Measurements from ENCODE around the gene SS18.
A peak's percentile ranks its signal among the peaks of the same experiment; 100 is the strongest.
"Not testable (repeated sequence)": the region's sequence is repeated elsewhere in the genome, so short reads cannot be mapped to it uniquely, and the experiment has no call there.

The SS18 gene, protein sequence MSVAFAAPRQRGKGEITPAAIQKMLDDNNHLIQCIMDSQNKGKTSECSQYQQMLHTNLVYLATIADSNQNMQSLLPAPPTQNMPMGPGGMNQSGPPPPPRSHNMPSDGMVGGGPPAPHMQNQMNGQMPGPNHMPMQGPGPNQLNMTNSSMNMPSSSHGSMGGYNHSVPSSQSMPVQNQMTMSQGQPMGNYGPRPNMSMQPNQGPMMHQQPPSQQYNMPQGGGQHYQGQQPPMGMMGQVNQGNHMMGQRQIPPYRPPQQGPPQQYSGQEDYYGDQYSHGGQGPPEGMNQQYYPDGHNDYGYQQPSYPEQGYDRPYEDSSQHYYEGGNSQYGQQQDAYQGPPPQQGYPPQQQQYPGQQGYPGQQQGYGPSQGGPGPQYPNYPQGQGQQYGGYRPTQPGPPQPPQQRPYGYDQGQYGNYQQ

DNA sequence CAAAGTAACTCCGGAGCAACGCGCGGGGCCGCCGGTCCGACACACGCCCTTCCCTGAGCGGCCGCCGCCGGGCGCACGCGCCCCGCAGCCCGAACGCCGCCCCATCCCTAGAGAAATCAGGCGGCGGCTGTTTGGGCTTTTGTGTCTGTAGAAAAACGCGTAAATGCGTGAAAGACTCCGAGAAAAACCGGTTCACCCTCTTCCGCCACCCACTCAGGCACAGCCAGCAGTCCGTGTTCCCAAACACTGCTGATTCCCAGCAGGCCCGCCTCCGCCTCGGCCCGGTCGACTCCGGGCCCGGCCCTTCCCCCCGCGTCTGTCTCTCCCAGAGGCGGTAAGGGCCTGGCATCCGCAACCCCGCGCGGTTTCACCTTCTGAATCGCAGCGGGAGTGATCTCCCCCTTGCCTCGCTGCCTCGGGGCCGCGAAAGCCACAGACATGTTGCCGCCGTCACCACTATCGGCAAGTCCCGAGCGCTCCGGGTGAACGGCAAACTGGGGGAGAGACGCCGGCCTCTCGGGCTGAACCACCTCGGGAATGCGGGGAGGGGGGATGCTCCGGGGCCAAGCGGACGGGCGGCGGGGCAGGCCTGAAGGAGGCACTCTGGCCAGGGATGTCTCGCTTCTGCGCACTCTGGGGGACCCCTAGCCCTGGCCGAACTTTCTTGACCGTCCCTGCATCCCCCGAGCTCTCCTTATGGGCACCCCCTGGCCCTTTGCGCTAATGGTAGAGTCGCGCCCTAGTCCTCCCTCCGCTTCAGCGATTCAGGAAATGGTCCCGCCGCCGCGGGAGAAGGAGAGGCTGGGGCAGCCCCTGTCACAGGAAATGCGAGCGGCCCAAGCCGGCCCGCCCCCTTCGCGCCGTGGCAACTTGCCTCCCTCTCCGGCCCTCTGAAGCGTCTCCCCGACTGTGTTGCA, at the start of gene SS18:
TSS of gene SS18 (minus strand) at position 484 of the 917 bp plus-strand sequence. CDS start at position 440, 44 bp downstream.
- DNase-seq (ENCODE audit: low read depth in 1 of 2, low spot score in 1 of 2), result peak; percentile 80 to 81

DNA sequence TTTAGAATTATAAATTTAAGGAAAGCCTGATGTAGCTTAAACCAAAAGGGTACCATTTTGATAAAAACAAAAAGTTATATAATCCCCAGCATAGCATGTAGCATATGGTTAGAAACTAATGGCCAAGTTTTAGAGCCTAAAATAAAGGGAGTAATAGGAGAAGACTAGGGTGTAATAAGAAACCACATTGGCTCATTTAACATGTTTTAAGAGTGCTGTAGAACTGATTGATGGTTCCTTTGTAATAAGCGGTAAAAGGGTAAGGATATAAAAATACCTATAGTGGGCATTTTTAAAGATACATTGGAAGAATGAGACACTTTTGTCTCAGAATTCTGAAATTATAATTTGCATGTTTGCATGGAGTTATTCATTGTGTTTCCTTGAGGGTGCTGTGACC, 45.1 kb upstream of the SS18 start:
- DNase-seq (ENCODE audit: low read depth in 1 of 2, low spot score in 1 of 2), result no peak

GRCh38 chr18:26134107-26134506, 43.7 kb upstream of the SS18 start:
- DNase-seq (ENCODE audit: low read depth in 1 of 2, low spot score in 1 of 2), result no peak

- peak; percentile 8 to 26 for DNase-seq (ENCODE audit: low read depth in 1 of 2, low spot score in 1 of 2)
Measured at GRCh38 chr18:26133652-26134051, 43.2 kb upstream of the SS18 start, which contains the start of gene PSMA8. TSS of gene PSMA8 (plus strand) at chr18:26133869. CDS start at chr18:26133966, 97 bp downstream.

- DNase-seq (ENCODE audit: low read depth in 1 of 2, low spot score in 1 of 2), result not testable (repeated sequence)
Measured at GRCh38 chr18:26128192-26128591, 37.8 kb upstream of the SS18 start.

DNA sequence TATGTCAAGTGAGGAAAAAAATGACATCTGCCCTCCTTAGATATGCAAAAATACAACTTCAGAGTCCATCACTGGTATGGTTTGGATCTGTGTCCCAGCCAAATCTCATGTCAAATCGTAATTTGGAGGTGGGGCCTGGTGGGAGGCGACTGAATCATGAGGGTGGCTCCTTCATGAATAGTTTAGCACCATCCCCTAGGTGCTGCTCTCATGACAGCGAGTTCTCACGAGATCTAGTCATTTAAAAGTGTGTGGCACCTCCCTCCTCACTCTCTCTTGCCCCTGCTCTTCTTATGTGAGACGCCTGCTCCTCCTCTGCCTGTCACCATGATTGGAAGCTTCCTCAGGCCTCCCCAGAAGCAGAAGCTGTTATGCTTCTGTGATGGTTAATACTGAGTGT, 37.4 kb upstream of the SS18 start:
- DNase-seq (ENCODE audit: low read depth in 1 of 2, low spot score in 1 of 2), result no peak

DNA sequence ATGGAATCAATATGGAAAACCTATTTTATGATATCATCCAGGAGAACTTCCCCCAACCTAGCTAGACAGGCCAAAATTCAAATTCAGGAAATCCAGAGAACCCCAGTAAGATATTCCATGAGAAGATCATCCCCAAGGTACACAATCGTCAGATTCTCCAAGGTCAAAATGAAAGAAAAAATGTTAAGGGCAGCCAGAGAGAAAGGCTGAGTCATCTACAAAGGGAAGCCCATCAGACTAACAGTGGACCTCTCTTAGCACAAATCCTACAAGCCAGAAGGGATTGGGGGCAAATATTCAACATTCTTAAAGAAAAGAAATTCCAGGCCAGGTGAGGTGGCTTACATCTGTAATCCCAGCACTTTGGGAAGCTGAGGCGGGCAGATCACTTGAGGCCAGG, 31.6 kb upstream of the SS18 start:
- DNase-seq (ENCODE audit: low read depth in 1 of 2, low spot score in 1 of 2), result not testable (repeated sequence)

DNA sequence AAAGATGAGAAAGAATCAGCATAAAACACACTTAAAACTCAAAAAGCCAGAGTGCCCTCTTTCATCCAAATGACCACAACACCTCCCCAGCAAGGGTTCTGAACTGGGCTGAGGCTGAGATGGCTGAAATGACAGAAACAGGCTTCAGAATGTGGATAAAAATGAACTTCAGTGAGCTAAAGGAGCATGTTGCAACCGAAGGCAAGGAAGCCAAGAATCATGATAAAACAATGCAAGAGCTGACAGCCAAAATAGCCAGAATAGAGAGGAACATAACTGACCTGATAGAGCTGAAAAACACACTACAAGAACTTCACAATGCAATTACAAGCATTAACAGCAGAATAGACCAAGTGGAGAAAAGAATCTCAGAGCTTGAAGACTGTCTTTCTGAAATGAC, 31.1 kb upstream of the SS18 start:
- DNase-seq (ENCODE audit: low read depth in 1 of 2, low spot score in 1 of 2), result no peak

- DNase-seq (ENCODE audit: low read depth in 1 of 2, low spot score in 1 of 2), result no peak
Measured at GRCh38 chr18:26119246-26119645, 28.8 kb upstream of the SS18 start.

DNA sequence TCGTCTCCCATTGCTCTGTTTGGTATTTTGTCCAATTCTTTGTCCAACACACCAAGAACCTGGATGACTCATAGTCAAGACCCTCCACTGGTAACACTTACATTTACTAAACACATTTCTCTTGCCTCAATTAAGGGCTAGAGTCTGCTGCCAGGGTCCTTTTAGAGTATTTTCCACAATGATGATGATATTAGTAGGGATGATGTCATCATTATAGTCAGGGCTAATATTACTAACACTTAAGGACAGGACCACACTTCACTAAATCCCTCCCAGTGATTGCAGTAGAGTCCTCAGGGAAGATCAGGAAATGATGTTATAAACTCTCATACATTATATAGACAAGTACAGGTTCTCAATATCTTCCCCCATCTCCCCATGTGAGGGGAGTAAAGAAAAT, 13.6 kb upstream of the SS18 start:
- DNase-seq (ENCODE audit: low read depth in 1 of 2, low spot score in 1 of 2), result no peak

GRCh38 chr18:26103579-26103978, 13.2 kb upstream of the SS18 start:
- DNase-seq (ENCODE audit: low read depth in 1 of 2, low spot score in 1 of 2), result no peak

DNA sequence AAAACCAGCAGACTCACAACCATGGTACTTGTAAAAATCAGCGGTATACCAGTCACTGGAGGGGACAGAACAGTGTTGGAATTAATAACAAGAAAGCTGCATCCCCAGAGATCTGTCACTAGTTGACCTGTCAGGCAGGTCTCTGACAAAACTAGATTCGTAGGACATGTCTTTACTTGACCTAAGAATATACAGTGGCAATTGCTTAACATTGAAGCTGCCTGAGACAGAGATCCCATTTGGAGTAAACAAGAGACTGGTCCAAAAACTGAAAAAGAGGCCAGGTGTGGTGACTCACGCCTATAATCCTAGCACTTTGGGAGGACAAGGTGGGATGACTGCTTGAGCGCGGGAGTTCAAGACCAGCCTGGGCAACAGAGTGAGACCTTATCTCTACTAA, 7.2 kb upstream of the SS18 start:
- no peak for DNase-seq (ENCODE audit: low read depth in 1 of 2, low spot score in 1 of 2)

- no peak for DNase-seq (ENCODE audit: low read depth in 1 of 2, low spot score in 1 of 2)
Measured at GRCh38 chr18:26096852-26097251, 6.4 kb upstream of the SS18 start.

GRCh38 chr18:26091047-26091630, 726 bp upstream of the SS18 start:
- DNase-seq (ENCODE audit: low read depth in 1 of 2, low spot score in 1 of 2), result no peak

GRCh38 chr18:26089293-26090129, 902 bp downstream of the SS18 start:
- no peak for DNase-seq (ENCODE audit: low read depth in 1 of 2, low spot score in 1 of 2)

GRCh38 chr18:26088487-26088886, 1.9 kb downstream of the SS18 start:
- DNase-seq (ENCODE audit: low read depth in 1 of 2, low spot score in 1 of 2), result no peak

- DNase-seq (ENCODE audit: low read depth in 1 of 2, low spot score in 1 of 2), result no peak
Measured at GRCh38 chr18:26086959-26087358, 3.5 kb downstream of the SS18 start.

DNA sequence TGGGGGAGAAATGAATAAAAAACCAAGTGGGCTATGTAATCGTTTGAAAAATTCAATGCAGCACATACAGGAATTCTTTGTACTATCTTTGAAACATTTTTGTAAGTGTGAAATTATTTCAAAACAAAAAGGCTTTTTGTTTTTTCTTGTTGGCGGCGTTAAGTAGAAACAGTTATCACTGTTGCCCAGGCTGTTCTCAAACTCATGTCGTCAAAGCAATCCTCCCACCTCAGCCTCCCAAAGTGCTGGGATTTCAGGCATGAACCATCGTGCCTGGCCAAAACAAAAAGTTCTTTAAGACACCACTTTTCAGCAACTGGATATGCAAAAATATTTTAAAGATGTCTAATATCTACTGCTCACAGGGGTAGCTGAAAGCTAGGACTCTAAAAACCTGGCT, 5.4 kb downstream of the SS18 start:
- no peak for DNase-seq (ENCODE audit: low read depth in 1 of 2, low spot score in 1 of 2)

- no peak for DNase-seq (ENCODE audit: low read depth in 1 of 2, low spot score in 1 of 2)
Measured at GRCh38 chr18:26083099-26083498, 7.3 kb downstream of the SS18 start.

DNA sequence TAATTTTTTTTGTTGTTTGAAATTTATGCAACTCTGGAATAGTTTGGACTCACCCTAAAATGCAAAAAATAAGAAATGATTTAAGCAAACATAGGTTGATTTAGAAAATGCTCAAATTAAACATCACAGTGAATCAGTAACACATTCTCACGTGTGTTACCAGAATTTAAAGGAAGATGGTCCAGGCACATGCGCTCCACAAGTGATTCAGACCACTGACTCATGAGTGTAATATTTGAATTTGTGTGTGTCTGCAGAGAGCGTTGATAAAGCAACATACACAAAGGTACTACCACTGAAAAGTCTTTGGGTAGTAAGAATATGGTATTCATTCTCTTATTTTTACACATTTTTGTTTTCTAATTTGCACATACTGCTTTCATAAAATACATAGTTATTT, 7.9 kb downstream of the SS18 start:
- no peak for DNase-seq (ENCODE audit: low read depth in 1 of 2, low spot score in 1 of 2)

GRCh38 chr18:26074246-26074645, 16.2 kb downstream of the SS18 start:
- DNase-seq (ENCODE audit: low read depth in 1 of 2, low spot score in 1 of 2), result no peak
